Dedifferentiated amniotic fluid mesenchymal stem cell (primary cell): ENCODE data around the gene SPART.

Experiments used
- DNase-seq: peaks from one replicate; pipeline ENCODE4 v3.0.0-alpha.2; 2016; ENCODE audit errors: extremely low spot score

The SPART gene, protein sequence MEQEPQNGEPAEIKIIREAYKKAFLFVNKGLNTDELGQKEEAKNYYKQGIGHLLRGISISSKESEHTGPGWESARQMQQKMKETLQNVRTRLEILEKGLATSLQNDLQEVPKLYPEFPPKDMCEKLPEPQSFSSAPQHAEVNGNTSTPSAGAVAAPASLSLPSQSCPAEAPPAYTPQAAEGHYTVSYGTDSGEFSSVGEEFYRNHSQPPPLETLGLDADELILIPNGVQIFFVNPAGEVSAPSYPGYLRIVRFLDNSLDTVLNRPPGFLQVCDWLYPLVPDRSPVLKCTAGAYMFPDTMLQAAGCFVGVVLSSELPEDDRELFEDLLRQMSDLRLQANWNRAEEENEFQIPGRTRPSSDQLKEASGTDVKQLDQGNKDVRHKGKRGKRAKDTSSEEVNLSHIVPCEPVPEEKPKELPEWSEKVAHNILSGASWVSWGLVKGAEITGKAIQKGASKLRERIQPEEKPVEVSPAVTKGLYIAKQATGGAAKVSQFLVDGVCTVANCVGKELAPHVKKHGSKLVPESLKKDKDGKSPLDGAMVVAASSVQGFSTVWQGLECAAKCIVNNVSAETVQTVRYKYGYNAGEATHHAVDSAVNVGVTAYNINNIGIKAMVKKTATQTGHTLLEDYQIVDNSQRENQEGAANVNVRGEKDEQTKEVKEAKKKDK

DNA sequence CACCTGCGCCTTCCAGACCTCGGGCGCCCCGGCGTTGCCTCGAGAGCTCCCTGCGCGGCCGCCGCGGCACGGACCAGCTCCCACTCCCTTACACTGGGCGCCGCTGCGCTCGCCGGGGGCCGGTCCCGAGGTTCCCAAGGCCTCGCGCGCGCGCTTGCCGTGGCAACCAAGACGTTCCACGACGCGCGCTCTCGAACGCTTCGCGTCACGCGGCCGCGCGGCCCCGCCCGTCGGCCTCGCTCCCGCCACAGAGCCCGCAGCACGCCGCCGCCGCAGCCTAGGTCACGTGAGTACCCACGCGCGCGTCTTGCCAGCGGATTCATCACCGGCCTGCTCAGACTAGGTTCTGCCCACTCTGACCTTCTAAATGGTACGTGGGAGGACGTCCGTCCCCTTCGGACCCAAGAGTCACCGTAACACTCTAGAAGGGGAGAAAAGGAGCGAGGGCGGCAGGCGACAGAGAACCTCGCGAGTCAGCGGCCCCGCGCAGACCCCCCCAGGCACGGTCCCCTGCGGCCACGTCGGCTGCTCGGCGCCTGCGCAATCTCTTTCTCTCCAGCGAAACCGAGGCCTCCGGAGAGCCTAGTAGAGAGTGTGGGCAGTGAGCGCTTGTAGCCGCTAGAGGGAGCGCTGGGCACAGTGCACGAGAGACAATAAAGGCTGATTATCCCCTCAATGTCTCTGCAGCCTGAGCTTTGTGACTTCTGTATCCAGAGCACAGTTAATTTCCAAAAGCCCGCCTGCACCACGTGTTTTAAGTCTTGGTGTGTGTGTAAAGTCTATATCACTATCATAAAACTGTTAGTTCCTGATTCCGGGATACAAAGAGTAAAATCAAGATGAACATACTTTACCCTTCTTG, at the start of gene SPART:
TSS of gene SPART (minus strand) at position 173 of the 862 bp plus-strand sequence. CDS start 10,564 bp downstream, outside the sequence.
- DNase-seq, result peak; percentile 94

DNA sequence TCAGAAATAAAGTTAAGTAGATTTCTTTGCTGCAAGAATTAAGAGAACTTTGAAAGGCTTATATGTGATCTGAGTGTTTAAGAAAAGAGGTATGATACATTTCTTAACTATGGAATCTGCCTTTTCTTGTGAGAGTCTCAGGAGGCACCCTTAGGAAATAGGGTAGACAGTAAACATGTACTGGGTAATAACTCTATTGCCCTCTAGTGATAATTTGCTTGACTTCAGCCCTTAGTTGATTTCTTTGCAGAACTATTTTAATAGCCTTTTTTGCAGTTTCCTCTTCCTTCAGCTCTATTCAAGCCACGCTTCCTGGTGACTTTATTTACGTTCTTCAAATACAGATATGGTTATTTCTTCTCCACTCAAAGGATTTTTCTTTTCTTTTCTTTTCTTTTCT, 49.1 kb upstream of the SPART start:
- peak; percentile 83 for DNase-seq

DNA sequence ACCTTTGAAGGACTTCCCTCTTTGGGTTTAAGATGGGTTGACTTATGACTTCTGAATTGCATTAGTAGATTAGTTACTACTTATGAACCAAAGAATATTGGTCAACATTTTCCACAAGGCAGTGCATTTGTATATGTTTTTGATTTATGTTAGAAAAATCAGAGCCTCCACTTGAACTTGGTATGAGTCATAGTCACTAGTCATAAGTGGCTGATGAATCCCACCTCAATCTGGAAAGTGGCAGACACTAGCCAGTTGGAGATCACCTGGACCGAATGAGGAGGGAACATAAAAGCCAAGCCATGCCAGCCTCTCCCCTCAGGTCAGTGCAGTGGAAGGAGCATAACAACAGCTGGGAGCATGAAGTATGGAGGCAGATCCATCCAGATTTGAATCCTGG, 39.3 kb upstream of the SPART start:
- no peak for DNase-seq

DNA sequence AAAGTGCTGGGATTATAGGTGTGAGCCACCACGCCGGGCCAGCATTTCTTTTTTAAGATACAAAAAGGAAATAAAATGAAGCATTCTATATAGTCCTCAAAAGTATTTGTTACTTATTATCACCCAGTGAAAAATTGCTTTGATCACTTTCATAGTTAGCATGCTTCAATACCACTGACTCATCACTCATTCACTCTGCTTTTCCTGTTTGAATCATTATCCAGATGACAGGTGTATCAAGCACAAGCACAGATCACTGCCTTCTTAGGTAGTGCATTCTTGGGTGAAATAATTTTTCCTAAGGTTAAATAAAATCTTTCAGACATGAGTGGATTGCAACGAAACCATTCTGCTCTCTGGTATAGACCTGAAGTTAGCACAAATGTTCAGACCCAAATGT, 35.8 kb upstream of the SPART start:
- no peak for DNase-seq

DNA sequence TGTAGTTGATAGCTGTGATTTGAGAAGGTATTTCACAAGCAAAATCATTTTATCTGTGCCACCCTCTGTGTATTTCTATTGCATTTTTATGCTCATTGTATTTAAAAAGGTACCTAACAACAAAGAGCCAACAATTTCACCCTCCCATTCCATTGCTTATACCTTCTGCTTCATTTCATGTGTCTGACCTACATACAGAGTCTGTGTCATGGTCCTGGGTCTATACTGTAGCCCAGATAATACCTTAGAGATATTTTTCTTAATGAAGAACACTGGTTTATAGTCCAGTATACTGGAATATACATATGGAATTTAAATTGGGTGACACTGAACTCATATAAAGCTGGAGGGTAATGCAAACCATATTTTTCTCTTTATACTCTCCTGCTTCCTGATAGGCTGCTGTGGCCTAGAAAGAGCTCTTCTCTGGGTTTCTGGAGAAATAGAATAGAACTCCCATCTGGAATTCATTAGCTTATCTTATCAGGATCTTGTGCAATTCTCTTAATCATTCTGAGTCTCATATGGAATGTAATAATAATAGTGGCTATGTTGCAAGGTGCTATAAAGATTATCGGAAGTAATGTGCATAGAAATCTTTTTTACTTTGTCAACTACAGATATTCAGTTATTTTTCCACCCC, 31.8 kb upstream of the SPART start:
- DNase-seq, result no peak

DNA sequence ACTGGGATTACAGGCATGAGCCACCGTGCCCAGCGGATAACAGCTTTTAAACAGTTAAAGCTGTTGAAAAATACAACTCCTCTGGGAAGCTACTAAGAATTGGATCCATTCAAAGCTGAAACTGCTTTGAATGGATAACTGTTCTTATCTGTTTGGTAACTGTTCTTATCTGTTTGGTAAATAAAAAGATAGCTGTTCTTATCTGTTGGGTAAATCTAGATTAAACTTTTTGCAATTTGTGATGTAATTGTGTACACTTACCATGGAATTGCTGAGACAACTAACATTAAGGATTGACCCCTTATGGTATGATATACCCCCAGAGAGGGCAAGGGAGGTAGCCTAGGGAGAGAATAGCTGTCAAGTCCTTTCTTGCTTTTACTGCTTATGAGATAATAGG, 27.9 kb upstream of the SPART start:
- no peak for DNase-seq

DNA sequence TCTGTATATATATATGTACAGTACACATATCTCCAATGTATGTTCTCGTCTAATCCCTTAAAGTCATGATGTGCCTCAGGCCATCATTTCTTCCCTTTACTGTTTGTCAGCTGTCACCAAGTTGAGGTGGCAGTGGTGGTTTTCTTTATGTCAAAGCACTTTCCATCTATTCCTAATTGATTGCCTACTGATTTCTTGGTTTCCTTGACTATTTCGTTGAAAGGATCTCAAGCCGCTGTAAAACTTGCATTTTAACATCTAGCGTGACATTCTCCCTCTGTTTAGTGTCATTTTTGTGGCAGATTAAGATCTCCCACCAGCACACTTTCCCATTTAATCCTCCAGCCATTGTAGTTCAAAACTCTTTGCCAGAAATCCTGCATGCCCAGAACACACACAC, 25.0 kb upstream of the SPART start:
- DNase-seq, result no peak

DNA sequence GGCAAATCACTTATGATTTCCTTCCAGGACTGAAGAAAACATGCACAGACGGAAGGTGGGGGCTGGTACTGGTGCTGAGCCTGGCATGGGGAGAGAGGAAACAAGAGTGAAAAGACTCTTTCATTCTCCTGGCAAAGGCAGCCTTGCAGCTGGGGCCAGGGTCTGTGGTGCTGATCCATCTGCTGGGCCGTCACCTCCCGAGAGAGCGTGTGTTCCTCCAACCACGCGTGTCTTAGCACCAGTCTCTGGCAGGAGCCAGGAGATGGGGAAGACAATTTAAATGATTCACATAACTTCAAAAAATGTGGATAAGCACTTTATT, 23.9 kb upstream of the SPART start:
- DNase-seq, result no peak

DNA sequence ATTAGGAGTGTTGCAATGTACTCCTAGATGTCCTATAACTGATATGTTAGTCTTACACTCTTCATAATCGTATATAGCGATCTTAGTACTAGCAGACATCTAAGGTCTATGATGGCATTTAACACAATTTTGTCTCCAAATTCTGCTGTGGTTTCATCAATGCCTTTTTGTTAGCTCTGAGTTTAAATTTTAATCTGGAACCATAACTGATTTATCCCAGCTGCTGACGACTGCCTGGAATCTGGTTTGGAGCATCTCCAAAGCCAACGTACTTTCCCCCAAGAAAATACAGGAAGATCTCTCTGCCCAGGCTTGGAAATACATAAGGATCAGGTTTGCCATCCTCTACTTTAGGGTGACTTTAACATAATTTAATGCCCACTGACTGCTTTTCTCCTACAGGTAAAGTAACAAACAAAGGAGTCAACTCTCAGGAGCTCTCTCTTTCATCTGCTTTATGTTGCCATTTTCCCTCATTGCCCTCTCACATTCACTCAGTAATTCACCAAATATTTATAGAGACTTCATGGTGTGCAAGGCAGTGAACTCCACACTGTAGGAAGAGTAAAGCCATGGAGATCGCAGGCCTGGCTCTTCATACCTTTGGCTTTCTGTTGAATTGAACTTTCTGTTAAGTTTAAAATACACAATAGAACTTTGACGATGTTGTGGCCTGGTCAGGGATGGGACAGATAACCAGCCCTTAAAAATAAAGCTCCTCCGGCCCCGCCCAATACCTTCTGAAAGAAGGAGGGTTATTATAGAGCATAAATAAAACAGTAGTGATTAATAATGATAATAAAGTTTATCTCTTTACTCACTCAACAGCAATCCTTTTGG, 23.3 kb upstream of the SPART start:
- peak; percentile 32 for DNase-seq

DNA sequence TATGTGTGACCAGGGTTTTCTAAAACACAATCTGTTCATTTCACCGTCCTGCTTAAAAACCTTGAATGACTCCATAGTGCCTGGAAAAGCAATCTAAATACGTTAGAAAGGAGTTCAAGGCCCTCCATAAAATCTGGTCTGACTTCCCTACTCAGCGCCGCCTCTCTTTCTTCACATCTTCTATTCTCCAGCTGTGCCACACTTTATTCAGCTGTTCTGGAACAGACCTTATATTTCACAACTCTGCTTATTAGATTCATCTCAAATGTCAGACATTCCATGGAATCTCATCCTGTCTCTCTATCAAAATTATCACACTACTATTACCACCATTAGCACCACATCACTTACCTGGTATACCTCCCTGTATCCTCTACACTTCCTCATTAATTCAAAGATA, 19.8 kb upstream of the SPART start:
- DNase-seq, result no peak

DNA sequence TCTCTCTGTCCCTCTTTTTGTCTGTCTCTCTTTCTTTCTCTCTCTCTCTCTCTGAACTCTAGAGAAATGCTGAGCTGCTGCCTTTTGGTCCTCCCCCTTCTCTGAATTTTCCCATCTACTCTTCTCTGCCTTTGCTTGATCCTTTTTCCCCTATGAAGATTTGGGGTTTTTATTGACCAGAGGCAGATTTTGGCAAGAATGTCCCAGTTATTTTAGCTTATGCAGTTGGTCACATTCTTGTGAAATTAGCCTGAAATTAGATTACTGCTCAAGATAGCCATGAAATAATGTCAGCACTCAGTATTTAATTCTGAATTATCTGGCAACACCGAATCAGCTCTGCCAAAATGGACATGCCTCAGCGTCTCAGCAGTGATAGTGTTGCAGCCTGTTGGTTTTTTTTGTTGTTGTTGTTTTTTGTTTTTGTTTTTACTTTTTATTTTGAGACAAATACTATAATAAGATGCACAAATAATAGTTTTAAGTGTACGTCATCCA, 17.2 kb upstream of the SPART start:
- DNase-seq, result no peak

DNA sequence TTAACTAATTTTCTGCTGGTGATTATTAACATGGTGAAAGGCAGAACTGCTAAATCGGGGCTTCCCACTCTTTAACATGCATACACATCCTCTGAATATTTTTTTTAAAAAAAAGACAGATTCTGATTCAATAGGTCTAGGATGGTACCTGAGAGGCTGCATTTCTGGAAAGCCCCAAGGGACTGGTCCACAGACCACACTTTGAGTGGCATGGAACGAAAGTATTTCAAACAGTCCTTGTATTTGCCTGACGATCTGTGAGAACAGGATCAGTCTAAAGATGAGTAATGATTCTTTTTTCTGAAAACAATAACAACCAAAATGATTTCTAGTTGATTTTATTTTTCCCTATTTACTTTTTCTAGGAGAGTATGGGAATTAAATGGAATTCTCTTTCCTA, 16.7 kb upstream of the SPART start:
- DNase-seq, result no peak

DNA sequence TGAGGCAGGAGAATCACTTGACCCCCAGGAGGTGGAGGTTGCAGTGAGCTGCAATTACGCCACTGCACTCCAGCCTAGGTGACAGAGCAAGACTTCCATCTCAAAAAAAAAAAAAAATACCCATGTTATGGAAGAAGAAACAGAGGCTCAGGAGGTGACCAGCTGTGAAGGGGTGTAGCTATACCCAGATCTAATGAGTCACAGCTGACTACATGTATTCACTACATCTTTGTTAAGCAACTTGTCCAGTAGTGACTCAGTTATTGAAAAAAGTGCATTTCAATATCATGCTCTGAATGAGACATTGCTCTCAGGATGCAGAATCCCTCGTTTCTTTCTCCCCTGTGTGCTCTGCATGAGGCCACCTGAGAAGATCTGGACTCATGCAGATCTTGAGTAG, 16.1 kb upstream of the SPART start:
- peak; percentile 67 for DNase-seq

DNA sequence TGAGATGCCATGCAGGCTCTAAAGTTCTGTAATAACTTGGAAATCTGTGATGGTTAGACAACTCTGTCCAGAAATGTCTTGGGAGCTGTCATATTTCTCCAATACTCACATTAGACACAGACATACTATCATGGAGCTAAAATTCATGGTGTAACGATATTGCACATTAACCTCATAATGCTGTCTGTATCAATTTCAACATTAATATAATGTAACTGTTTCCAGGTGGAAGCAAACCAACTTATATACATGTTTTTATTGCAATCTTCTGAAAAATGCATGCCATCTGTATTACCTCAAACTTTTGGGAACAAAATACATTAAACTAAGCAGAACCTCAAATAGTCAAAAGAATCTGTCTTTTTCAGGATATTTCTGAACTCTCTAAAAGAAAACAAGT, 14.7 kb upstream of the SPART start:
- DNase-seq, result no peak

DNA sequence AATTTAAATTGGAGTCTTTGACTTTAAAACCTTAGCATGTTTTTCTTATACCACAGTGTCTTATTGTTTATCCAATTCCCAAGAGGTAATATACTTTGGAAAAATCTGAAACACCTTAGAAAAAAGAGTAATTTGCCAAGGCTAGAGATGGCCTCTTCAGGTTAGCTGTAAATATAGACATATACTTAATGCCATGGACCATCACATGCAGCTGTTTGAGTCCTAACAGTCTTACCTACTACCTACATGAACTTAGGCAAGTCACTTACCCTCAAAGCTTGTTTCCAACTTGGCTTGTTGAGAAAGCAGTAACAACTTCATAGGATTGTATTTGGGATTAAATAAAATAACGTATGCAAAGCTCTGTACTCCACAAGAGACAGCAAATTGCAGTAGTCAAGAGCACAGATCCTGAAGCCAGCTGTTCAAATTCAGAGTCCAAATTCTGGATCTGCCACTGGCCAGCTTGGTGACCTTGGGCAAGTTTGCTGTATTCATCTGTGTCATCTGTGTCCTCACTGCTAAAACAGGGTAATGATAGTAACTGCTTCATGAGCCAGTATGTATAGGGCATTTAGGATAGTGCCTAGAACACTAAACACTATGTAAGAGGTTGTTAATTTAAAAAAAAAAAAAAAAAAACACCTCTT, 13.2 kb upstream of the SPART start:
- DNase-seq, result no peak

DNA sequence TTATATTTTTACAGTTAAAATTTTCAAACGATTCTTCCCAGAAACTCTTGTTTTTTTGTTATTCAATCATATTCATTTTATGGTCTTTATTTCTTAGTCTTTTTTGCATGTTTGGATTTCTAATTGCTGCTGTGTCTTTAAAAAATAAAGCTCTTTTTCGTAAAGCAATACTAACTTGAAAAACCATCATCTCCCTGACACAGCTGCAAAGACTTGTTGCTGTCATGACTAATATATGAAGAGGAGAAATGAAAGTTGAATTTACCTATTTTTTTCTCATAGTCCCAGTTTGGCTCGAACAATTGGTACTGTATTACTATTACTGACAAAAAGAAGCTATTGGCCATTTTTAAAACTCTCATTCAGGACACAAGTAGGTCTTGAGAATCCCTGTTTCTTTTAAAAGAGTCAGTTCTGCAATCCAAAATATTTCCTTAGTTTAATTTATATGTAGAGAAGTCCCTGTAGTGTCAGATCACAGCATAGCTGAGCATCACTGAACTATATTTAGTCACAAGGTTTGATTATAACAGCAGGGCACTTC, 12.1 kb upstream of the SPART start:
- no peak for DNase-seq

DNA sequence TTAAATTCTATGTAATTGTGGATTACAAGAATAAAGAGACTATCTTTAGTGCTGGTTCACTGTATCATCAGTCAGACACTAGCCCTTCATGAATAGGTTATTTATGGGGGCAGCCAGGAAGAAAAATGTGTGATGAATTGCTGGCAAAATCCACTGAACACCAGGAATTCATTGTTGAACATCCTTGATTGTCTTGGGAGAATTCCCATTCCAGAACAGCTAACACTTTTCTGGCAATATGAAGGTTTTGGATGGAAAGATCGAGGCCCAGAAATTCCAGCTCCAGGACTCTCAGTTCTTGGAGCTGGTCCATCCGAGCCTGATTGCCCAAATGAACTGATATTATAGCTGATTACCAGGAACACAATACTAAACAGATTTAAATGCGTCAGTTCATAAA, 11.5 kb upstream of the SPART start:
- no peak for DNase-seq

DNA sequence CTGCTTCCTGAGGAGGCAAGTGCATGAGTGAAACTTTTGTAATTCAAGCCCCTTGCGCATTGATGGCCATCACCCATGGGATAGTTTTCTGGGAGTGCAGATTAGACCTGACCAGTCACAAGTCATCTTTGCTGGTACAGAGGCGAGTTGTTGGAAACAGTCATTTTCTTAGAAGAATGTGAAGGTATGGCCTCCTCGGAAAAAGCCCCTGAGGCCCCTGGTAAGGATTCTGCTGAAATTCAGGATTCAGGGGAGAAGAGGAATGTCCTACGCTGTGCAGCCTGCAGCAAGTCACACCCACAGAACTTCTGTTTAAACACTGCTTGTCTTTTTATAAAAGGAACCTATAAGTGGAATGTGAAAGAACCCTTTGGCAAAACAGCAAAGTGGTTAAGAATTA, 11.0 kb upstream of the SPART start:
- DNase-seq, result no peak

DNA sequence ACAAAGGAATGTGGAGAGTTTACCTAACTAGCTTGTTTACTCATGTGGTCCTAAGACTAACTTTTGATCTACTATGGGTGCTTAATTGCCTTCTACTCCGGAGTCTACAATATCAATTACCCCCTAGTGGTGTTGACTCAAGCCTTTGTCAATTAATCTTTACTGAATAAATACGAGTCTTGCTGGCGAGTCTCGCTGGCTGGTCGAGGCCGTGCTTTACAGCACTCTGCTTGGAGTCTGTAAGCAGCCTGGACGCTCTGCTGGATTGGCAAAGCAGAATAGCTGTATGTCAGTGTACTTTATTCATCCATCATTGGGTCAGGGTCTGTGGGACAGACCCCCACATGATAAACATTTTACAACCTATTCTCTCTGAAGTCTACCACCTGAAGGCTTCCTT, 9.9 kb upstream of the SPART start:
- DNase-seq, result no peak

DNA sequence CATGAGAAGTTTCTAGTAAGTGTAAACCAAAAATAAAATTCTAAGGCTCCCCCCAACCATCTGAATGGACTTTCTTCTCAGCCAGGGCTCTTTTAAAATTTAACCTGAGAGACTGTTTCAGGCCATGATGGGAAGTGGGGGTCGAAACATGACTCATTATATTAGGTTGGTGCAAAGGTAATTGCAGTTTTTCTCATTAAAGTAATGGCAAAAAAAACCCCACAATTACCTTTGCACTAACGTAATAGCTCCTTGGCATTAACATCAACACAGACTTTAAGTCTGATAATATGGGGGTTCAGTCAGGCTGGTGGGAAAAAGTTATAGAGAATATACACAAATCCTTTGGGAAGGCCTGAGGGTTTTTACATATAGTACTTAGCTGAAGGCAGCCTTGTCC, 9.4 kb upstream of the SPART start:
- DNase-seq, result no peak
